DND-41 (cell line): ENCODE measurements around the gene LDAF1.

Experiments used
- CTCF ChIP-seq: IDR thresholded peaks from 2 replicates; pipeline ENCODE4 v1.5.1; 2012; ENCODE audit warnings: borderline replicate concordance, low read length, moderate library complexity, mild to moderate bottlenecking; ENCODE audit not compliant: poor library complexity, severe bottlenecking; ENCODE audit errors: extremely low read depth
- EZH2 ChIP-seq: IDR thresholded peaks from 3 replicates; pipeline ENCODE4 v1.6.1; 2012; ENCODE audit warnings: borderline replicate concordance, low read depth, mild to moderate bottlenecking, moderate library complexity, low read length, inconsistent platforms; ENCODE audit not compliant: severe bottlenecking

- TF ChIP-seq CTCF (no peak), EZH2 (no peak)
Measured at GRCh38 chr16:21218153-21218552, 59.7 kb downstream of the LDAF1 start.
